ENCODE data around the gene ZBTB44.

ZBTB44 gene

GRCh38 chr11:130217133-130218031 is 97.3 kb downstream of the ZBTB44 start:
- no peak overlapping the region for H3K4me3 Mint-ChIP-seq
- no peaks in the 10 kb centered on the region for H3K4me1 Mint-ChIP-seq (ENCODE audit: low read depth)
- H3K36me3 Mint-ChIP-seq (ENCODE audit: low read depth): no peaks in the 10 kb centered on the region
- no peaks in the 10 kb centered on the region for H3K9me3 Mint-ChIP-seq
- H3K27ac Mint-ChIP-seq: no peak overlapping the region
- H3K27me3 Mint-ChIP-seq: no peaks in the 10 kb centered on the region

- Mint-ChIP-seq H3K36me3 (ENCODE audit: low read depth) (no peaks in the 10 kb centered on the region), H3K9me3 (no peaks in the 10 kb centered on the region), H3K27ac (no peak overlapping the region), H3K27me3 (no peaks in the 10 kb centered on the region), H3K4me1 (ENCODE audit: low read depth) (no peaks in the 10 kb centered on the region), H3K4me3 (no peak overlapping the region)
These were observed 98.1 kb downstream of the ZBTB44 start for GRCh38 chr11:130216591-130217132.

GRCh38 chr11:130216221-130216550 is 98.5 kb downstream of the ZBTB44 start:
- Mint-ChIP-seq H3K9me3 (no peaks in the 10 kb centered on the region), H3K36me3 (ENCODE audit: low read depth) (no peaks in the 10 kb centered on the region), H3K27me3 (no peaks in the 10 kb centered on the region), H3K4me3 (no peak overlapping the region), H3K27ac (no peak overlapping the region), H3K4me1 (ENCODE audit: low read depth) (no peaks in the 10 kb centered on the region)

- H3K36me3 Mint-ChIP-seq (ENCODE audit: low read depth): no peaks in the 10 kb centered on the region
- no peaks in the 10 kb centered on the region for H3K4me1 Mint-ChIP-seq (ENCODE audit: low read depth)
- no peak overlapping the region for H3K27ac Mint-ChIP-seq
- no peaks in the 10 kb centered on the region for H3K9me3 Mint-ChIP-seq
- H3K4me3 Mint-ChIP-seq: no peak overlapping the region
- no peaks in the 10 kb centered on the region for H3K27me3 Mint-ChIP-seq
These were observed 99.0 kb downstream of the ZBTB44 start for GRCh38 chr11:130215531-130216220.

GRCh38 chr11:130214861-130215530 is 99.7 kb downstream of the ZBTB44 start:
- no peak overlapping the region for H3K4me3 Mint-ChIP-seq
- H3K4me1 Mint-ChIP-seq (ENCODE audit: low read depth): no peaks in the 10 kb centered on the region
- no peaks in the 10 kb centered on the region for H3K9me3 Mint-ChIP-seq
- H3K36me3 Mint-ChIP-seq (ENCODE audit: low read depth): no peaks in the 10 kb centered on the region
- no peak overlapping the region for H3K27ac Mint-ChIP-seq
- no peaks in the 10 kb centered on the region for H3K27me3 Mint-ChIP-seq

GRCh38 chr11:130213979-130214281 is 100.8 kb downstream of the ZBTB44 start:
- no peaks in the 10 kb centered on the region for H3K27me3 Mint-ChIP-seq
- H3K9me3 Mint-ChIP-seq: no peaks in the 10 kb centered on the region
- H3K4me1 Mint-ChIP-seq (ENCODE audit: low read depth): no peaks in the 10 kb centered on the region
- H3K36me3 Mint-ChIP-seq (ENCODE audit: low read depth): no peaks in the 10 kb centered on the region
- H3K4me3 Mint-ChIP-seq: no peak overlapping the region
- no peak overlapping the region for H3K27ac Mint-ChIP-seq

GRCh38 chr11:130213143-130213978 is 101.4 kb downstream of the ZBTB44 start:
- H3K4me3 Mint-ChIP-seq: no peak overlapping the region
- no peaks in the 10 kb centered on the region for H3K27me3 Mint-ChIP-seq
- no peak overlapping the region for H3K27ac Mint-ChIP-seq

GRCh38 chr11:130212431-130212961 is 102.2 kb downstream of the ZBTB44 start:
- H3K4me3 Mint-ChIP-seq: no peak overlapping the region
- H3K4me1 Mint-ChIP-seq (ENCODE audit: low read depth): no peaks in the 10 kb centered on the region
- H3K27ac Mint-ChIP-seq: no peak overlapping the region
- no peaks in the 10 kb centered on the region for H3K36me3 Mint-ChIP-seq (ENCODE audit: low read depth)
- no peaks in the 10 kb centered on the region for H3K9me3 Mint-ChIP-seq
- no peaks in the 10 kb centered on the region for H3K27me3 Mint-ChIP-seq

More at GRCh38 chr11:130213143-130213978, 101.4 kb downstream of the ZBTB44 start:
- no peaks in the 10 kb centered on the region for H3K4me1 Mint-ChIP-seq (ENCODE audit: low read depth)
- no peaks in the 10 kb centered on the region for H3K36me3 Mint-ChIP-seq (ENCODE audit: low read depth)
- no peaks in the 10 kb centered on the region for H3K9me3 Mint-ChIP-seq

- Mint-ChIP-seq H3K27me3 (no peaks in the 10 kb centered on the region), H3K4me1 (ENCODE audit: low read depth) (no peaks in the 10 kb centered on the region), H3K36me3 (ENCODE audit: low read depth) (no peaks in the 10 kb centered on the region), H3K9me3 (no peaks in the 10 kb centered on the region), H3K4me3 (no peak overlapping the region), H3K27ac (no peak overlapping the region)
These were observed 102.8 kb downstream of the ZBTB44 start for GRCh38 chr11:130211781-130212401.

- H3K4me3 Mint-ChIP-seq: no peak overlapping the region
- H3K4me1 Mint-ChIP-seq (ENCODE audit: low read depth): no peaks in the 10 kb centered on the region
- no peaks in the 10 kb centered on the region for H3K9me3 Mint-ChIP-seq
- H3K27me3 Mint-ChIP-seq: no peaks in the 10 kb centered on the region
- no peaks in the 10 kb centered on the region for H3K36me3 Mint-ChIP-seq (ENCODE audit: low read depth)
- H3K27ac Mint-ChIP-seq: no peak overlapping the region
These were observed 103.6 kb downstream of the ZBTB44 start for GRCh38 chr11:130211144-130211543.

GRCh38 chr11:130209954-130210854 is 104.5 kb downstream of the ZBTB44 start:
- H3K4me3 Mint-ChIP-seq: no peak overlapping the region
- H3K27ac Mint-ChIP-seq: no peak overlapping the region
- H3K36me3 Mint-ChIP-seq (ENCODE audit: low read depth): no peaks in the 10 kb centered on the region
- H3K27me3 Mint-ChIP-seq: no peaks in the 10 kb centered on the region
- no peaks in the 10 kb centered on the region for H3K9me3 Mint-ChIP-seq
- H3K4me1 Mint-ChIP-seq (ENCODE audit: low read depth): no peaks in the 10 kb centered on the region

GRCh38 chr11:130209128-130209932 is 105.4 kb downstream of the ZBTB44 start:
- no peaks in the 10 kb centered on the region for H3K36me3 Mint-ChIP-seq (ENCODE audit: low read depth)

More at GRCh38 chr11:130209128-130209932, 105.4 kb downstream of the ZBTB44 start:
- H3K9me3 Mint-ChIP-seq: no peaks in the 10 kb centered on the region
- no peaks in the 10 kb centered on the region for H3K4me1 Mint-ChIP-seq (ENCODE audit: low read depth)
- H3K4me3 Mint-ChIP-seq: no peak overlapping the region
- no peak overlapping the region for H3K27ac Mint-ChIP-seq
- H3K27me3 Mint-ChIP-seq: no peaks in the 10 kb centered on the region
